ENCODE results near the gene MARVELD3. TPM values are rescaled to one million over a fixed set of nuclear protein-coding genes. Genes with fewer than 3 reads are reported as not detected.

MARVELD3 gene
- total and polyA plus RNA-seq, 2 of the 8 experiments (the other 6 are each of a cell fraction or from before 2014, with no cell fraction given) = 18.0 to 34.8 TPM

GRCh38 chr16:71623597-71623996 lies 2.4 kb upstream of the MARVELD3 start (continued):
- no peak for TF ChIP-seq RAD21 (IDR thresholded peaks at IDR 0.05 in 1 of 2, conservative IDR thresholded peaks at IDR 0.05 in 1 of 2; ENCODE audit: low read depth in 2 of 2, low read length in 2 of 2)
- TF ChIP-seq E2F6 (IDR thresholded peaks at IDR 0.05) = no peak
- TF ChIP-seq MAFK (IDR thresholded peaks at IDR 0.05; ENCODE audit: low read depth, low read length) = no peak

Data from H1 (cell line).